ENCODE results near the gene PTPN23. TPM values are rescaled to one million over a fixed set of nuclear protein-coding genes. Genes with fewer than 3 reads are reported as not detected.
A peak's percentile ranks its signal among the peaks of the same experiment; 100 is the strongest.
"Not testable (repeated sequence)": the region's sequence is repeated elsewhere in the genome, so short reads cannot be mapped to it uniquely, and the experiment has no call there.

Gene PTPN23
- total RNA-seq, 1 donor from 2014 or later, result 18.6 TPM

DNA sequence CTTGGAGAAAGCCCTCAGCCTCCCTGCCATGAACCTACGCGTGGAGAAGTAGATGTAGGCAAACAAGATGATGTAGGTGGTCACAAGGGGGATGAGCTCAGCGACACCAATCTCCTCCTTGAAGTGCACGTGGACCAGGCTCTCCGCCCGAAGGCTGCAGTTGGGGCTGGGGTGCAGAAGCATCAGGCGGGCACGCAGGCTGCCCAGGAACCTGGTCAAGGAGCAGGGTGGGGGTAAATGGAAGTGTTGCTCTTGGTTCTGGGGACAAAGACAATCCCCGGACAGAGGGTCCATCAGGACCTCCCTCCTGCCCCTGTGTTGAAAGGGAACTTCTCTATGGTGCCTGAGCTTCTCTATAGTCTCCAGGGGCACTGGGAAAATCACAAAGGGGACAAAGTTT lies 45.1 kb downstream of the PTPN23 start:
- intact Hi-C loops (cut with micrococcal nuclease), result loop anchor here (10.0 kb wide), 1 partner anchor 49 kb away; the partner anchor contains the start of gene SCAP
- DNase-seq (no peak), ATAC-seq (no peak)

DNA sequence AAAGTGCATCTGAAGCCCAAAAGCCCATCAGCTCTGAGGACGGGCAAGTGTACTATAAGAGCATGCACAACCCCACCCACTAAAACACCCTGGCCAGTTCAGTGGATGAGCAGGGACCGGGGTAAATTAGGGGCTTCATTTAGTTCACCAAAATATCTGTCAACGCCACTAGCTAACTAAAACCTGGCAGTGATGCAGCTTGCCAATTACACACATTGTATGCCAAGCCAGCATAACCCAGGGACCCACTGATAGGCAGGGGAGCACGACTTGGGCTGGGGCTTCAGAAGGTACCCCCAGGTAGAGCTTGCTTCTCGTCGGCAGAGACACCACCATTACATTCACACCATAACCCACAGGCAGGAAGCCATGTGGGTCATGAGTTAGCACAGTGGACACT lies 47.0 kb downstream of the PTPN23 start:
- DNase-seq (no peak), ATAC-seq (no peak)
- intact Hi-C loops (cut with micrococcal nuclease), result loop anchor here (10.0 kb wide), 1 partner anchor 47 kb away; the partner anchor contains the start of gene SCAP

DNA sequence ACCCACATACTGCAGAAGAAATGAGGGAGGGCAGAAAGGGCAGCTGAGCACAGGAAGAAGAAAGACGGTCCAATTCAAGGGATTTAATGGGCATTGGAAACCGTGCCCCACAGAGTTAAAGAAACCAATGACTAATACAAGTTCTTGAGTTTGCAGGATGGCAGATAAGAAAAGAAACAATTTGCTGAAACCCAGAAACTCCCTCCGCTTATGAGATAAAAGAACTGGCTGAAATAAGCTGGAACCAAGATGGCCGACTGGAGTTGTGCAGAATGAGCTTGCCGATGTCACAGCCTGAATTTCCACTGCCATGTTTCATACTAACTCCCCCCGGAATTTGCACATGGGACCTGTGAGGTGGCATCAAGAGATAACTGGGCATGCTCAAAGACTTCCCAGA lies 47.8 kb downstream of the PTPN23 start:
- intact Hi-C loops (cut with micrococcal nuclease), result loop anchor here (10.0 kb wide), 1 partner anchor 46 kb away; the partner anchor contains the start of gene SCAP
- no peak for DNase-seq
- no peak for ATAC-seq

DNA sequence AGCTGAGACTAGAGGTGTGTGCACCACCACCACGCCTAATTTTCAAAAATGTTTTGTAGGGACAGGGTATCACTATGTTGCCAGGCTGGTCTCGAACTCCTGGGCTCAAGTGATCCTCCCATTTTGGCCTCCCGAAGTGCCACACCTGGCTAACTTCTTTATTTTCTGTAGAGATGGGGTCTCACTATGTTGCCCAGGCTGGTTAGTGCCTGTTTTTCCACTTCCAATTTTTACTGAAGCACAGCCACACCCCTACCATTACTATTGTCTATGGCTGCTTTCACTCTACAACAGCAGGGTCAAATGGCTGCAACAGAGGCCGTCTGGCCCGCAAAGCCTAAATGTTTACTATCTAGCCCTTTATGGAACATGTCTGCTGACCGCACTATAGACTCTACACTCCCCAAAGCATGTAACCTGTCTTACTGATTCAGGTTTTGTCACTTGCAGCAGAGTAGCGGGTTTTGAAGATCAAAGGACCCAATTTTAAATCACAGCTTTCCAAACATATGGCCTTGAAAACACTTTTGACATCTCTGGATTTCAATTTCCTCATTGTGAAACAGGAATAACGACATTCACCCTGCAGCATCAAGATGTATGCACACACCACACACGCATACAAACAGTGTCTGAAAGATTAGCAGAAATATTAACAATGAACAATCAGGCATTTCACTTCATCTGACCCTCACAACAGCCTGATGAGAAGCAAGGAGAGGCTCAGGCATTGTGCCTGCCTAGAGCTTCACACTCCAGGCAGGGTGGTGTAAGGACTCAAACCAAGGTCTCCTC lies 48.9 kb downstream of the PTPN23 start:
- DNase-seq, result no peak

DNA sequence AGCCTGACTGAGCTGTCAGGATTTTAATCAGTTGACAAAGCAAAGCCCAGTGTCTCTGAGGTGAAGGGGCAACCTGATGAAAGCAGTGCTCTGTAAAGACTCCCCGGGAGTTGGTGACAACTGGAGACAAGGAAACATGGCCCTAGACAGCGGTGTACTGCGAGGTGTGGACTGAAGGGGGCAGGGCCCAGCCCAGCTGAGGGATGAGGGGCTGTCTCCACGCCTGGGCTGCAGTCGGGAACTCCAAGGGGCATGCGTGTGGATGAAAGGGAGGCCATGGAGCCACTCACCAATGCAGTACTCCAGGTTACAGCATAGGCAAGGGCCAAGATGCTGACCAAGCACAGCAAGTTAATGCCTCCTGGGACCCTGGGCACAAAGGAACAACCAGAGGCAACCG lies 49.8 kb downstream of the PTPN23 start:
- DNase-seq (no peak), ATAC-seq (no peak)
- intact Hi-C loops (cut with micrococcal nuclease), result no loop called here

More for the DNA sequence above, 48.9 kb downstream of the PTPN23 start:
- intact Hi-C loops (cut with micrococcal nuclease), result loop anchor here (10.0 kb wide), 1 partner anchor 45 kb away; the partner anchor contains the start of gene SCAP
- ATAC-seq, result no peak

DNA sequence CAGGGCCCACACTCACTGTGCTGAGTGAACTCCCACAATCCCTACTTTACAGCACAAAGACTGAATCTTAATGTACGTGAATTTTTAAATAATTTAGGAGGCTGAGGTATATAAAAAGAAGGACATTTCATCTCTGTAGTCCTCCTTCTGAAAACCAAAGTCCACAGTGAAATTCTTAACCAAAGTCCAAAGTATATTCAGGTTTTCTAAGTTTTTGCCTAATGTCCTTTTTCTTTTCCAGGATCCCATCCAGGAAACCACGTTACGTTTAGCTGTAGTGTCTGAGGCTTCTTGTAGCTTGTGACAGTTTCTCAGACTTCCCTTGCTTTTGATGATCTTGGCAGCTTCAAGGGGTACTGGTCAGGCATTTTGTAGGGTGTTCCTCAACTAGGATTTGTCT lies 50.4 kb downstream of the PTPN23 start:
- intact Hi-C loops (cut with micrococcal nuclease), result no loop called here
- ATAC-seq (no peak), DNase-seq (no peak)

DNA sequence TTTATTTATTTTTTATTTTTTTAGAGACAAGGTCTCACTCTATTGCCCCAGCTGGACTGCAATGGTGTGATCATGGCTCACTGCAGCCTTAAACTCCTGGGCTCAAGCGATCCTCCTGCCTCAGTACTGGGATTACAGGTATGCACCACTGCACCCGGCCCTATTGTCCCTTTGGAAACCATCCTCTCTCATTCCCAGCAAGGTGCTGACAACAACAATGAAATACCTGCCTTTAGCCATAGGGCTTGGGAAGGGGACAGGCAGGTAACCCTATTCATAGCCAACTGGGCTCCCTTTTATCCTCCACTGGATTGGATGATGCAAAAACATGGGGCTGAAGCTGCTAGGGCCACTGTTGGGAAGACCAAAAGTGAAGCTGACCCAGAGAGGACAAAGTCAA lies 51.9 kb downstream of the PTPN23 start:
- intact Hi-C loops (cut with micrococcal nuclease), result no loop called here
- ATAC-seq (no peak), DNase-seq (no peak)

DNA sequence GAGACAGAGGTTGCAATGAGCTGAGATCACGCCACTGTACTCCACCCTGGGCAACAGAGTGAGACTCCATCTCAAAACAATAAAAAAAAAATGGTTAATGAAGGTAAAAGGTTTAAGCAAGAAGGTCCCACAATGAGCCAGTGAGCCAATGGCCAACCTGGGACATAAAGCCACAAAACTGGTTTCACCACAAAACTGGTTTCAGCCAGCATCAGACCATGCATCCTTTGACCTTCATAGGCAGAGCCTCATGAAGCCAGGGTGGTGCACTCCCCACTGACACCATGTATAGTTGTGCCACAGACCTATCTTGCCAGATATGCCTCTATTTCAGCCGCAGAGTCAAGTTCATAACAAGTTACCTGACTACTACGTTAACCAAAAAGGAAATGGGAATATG lies 53.0 kb downstream of the PTPN23 start:
- ATAC-seq (no peak), DNase-seq (no peak)
- intact Hi-C loops (cut with micrococcal nuclease), result no loop called here

DNA sequence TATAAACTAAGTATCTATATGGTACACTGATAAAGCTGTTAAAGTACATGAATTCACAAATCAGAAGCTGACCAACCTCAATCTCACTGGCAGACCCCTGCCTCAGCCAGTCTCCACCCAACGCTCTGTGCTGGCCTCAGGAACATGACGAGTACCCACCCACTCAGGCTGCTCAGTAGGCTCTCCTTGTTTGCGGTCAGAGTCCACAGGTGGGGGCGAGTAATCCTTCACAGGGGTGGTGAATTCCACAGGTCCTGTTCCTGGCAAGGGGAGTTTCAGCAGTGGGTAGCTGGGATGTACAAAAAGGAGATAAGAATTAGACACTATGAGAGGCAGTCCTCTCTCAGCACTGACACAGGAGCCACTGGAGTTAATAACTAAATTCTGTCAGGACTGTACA lies 54.0 kb downstream of the PTPN23 start:
- intact Hi-C loops (cut with micrococcal nuclease), result no loop called here
- DNase-seq (no peak), ATAC-seq (no peak)

DNA sequence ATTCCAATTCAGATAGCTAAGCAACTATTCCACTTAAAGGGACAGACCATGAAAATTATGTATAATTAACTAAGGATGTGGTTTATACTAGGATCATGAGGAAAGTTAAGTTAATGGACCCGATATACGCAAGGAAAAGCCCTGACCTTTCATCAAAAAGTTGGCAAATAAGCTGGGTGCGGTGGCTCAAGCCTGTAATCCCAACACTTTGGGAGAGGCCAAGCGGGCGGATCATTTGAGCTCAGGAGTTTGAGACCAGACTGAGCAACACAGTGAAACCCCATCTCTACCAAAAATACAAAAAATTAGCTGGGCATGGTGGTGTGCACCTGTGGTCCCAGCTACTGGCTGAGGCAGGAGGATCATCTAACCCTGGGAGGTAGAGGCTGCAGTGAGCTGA lies 55.4 kb downstream of the PTPN23 start:
- intact Hi-C loops (cut with micrococcal nuclease), result no loop called here
- DNase-seq (no peak), ATAC-seq (no peak)

DNA sequence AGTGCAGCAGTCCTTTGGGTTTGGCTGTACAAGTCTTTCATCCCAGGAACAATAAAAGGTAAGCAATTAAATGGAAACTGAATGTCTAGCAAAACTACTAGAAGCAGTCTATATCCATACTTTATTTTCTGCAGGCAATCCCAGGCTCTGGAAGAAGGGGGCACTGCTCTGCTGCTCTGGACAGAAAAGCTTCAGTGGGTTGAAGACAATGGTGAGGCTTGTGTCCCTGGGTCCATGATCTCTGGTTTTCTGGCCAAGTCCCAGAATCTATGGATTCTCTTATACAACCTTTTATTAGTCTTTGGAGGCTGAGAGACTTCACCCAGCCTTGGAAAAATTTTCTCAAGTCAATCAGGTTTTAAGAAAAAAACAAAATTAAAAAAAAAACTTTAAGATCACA lies 59.3 kb downstream of the PTPN23 start:
- DNase-seq (no peak), ATAC-seq (no peak)
- intact Hi-C loops (cut with micrococcal nuclease), result no loop called here

DNA sequence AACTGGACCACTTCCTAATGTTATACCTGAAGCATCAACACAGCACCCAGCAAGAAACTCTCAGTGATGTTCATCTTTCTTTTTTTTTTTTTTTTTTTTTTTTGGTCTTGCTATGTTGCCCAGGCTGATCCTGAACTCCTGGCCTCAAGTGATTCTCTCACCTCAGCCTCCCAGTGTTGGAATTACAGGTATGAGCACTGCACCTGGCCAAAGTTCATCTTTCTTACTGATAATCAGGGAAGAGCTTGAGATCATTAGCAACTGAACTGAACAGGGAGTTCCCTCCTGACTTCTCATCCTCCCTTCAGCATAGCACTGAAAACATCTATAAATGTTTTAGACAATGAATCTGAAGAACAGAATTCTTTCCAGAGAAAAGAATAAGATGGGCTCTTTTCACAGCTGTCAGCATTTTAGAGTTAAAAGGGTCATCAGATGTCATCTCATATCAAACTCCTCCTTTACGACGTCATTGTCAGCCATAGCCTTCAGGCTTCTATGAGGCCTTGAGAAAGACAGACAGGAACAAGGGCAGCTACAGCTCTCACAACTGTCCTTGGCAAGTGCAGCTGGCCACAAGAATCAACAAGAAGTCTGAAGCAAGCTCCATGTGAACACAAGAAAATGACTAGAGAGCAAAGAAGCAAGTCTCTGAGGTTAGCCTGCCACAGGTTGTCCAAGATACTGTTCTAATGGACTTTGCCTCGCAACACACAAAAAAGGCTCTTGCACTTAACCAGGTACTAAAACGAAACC lies 61.2 kb downstream of the PTPN23 start:
- intact Hi-C loops (cut with micrococcal nuclease), result no loop called here
- DNase-seq, result no peak
- ATAC-seq, result no peak

DNA sequence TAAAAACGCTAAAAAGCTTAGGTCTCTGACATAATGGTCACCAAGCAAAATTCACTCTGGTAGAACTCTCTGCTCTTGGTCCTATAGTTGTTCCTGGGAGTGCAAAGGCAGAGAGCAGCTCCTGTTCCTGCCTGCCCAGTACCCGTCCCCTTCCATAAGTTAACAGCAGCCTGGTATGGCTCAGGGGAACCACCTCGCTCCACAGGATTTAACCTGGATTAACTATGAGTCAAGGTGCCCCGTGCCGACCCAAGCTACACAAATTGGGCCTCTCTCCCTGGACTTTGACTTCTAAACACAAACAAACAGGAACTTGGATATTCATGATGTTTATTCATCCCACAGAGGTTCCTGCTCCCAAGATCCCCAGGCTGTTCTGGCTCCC lies 62.8 kb downstream of the PTPN23 start:
- intact Hi-C loops (cut with micrococcal nuclease), result no loop called here
- DNase-seq (no peak), ATAC-seq (peak; percentile 33)

DNA sequence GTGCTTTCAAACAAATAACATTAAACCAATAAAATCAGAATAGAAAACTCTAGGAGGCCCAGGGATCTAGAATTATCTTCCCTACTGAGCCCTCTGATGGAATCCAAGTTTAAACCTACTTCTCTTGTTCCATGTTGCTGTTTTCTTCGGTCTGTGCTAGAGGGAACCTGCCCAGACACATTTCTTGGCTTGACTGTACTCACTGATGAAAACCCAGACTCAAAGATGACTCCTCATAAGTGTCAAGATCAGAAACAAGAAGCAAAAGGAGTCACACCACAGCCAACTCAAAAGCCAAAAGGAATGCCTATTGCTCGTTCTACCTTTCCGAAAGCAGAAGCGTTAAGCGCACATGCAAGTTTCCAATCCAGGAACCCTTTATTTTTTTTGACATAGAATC lies 63.3 kb downstream of the PTPN23 start:
- DNase-seq (no peak), ATAC-seq (no peak)
- intact Hi-C loops (cut with micrococcal nuclease), result no loop called here

DNA sequence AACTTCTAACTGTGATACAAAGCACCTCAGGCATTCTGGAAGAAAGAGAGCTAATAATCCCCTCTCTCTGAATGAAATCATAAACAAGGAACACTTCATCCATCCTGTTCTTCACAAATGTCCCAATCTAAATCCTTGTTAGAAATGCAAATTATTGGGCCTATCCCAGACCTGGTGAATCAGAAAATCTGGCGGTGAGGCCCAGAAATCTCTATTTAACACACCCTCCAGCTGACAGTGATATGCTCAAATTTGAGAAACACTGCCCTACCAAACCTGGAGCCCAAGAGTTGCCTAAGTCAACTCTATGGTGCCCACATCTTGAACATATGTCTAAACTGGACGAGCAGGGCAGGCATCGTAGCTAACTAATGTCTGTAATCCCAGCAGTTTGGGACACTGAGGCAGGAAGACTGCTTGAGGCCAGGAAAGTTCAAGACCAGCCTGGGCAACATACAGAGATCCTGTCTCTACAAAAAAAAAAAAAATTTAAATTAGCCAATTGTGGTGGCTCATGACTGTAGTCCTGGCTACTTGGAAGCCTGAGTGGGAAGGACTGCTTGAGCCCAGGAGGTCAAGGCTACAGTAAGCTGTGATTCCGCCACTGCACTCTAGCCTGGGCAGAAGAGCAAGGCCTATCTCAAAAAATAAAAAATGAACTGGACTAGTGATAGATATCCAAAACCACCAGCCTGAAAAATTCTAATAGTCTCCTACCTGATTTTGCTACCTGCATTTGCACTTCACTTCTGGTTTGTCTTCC lies 71.8 kb downstream of the PTPN23 start:
- ATAC-seq (no peak), DNase-seq (no peak)
- intact Hi-C loops (cut with micrococcal nuclease), result no loop called here

DNA sequence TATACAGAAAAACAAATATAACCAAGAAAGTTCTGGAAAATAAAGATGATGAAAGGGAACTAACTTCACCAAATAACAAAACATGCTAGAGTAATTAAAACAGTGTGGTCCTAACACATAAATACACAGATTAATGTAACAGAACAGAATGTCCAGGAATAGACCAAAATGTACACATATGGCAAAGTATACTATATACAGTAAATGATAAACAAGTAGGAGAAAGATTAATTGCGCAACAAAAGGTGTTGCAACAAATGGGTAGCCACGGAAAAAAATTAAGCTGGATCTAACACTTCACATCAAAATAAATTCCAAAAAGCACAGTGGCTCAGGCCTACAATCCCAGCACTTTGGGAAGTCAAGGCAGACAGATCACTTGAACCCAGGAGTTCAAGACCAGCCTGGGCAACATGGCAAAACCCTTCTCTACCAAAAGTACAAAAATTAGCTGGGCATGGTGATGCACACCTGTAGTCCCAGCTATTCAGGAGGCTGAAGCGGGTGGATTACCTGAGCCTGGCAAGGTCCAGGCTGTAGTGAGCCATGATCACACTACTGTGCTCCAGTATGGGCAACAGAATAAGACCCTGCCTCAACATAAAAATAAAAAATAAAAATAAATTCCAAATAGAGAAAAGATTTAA lies 75.1 kb downstream of the PTPN23 start:
- intact Hi-C loops (cut with micrococcal nuclease), result no loop called here
- no peak for DNase-seq
- ATAC-seq, result no peak

DNA sequence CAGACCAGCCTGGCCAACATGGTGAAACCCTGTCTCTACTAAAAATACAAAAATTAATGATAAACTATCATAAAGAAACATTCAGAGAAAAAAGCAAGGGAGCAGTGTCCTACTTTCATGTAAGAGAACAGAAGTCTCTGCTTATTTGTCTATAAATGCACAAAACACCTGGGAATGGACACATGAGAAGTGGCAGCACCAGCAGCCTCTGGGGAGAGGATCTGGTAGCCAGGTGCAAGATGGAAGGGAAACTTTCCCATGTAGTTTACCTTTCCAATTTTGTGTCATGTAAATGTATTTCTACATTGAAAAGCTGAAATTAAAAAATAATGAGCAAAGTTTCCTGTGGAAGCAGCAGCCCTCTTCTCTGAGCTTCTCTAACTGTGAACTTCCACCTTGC lies 76.2 kb downstream of the PTPN23 start:
- intact Hi-C loops (cut with micrococcal nuclease), result no loop called here
- no peak for DNase-seq

DNA sequence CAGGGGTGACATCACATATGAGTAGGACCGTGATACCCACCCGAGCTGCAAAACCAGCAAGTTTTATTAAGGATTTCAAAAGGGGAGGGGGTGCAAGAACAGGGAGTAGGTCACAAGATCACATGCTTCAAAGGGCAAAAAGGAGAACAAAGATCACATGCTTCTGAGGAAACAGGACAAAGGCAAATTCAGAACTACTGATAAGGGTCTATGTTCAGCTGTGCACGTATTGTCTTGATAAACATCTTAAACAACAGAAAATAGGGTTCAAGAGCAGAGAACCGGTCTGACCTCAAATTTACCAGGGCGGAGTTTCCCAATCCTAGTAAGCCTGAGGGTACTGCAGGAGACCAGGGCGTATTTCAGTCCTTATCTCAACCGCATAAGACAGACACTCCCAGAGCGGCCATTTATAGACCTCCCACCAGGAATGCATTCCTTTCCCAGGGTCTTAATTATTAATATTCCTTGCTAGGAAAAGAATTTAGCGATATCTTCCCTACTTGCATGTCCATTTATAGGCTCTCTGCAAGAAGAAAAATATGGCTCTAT lies 78.8 kb downstream of the PTPN23 start:
- ATAC-seq; intact Hi-C loops (cut with micrococcal nuclease); DNase-seq: not testable (repeated sequence)

More for the DNA sequence above, 76.2 kb downstream of the PTPN23 start:
- no peak for ATAC-seq

Measured in left ventricle myocardium superior (tissue), 1 donor.